Stimulated activated CD4-positive, alpha-beta T cell treated with anti-CD3 and anti-CD28 coated beads, Interleukin-15, amount 100 ng/mL, for 48 hours (primary cell): Measurements from ENCODE around the gene MYRF.

Experiments used
- DNase-seq, 2 donors: peaks; one replicate each; pipeline ENCODE4 v3.0.0-alpha.2; 2020; ENCODE audit warnings: low read depth in 2 of 2

Gene MYRF

GRCh38 chr11:61752117-61752924, at the start of gene MYRF:
MYRF (plus strand) TSS chr11:61752636; CDS start chr11:61752745, 109 bp downstream.
- DNase-seq: peak in 1 of 2 donors; percentile 44

GRCh38 chr11:61702701-61703312, 49.6 kb upstream of the MYRF start:
- no peak for DNase-seq

- DNase-seq: no peak
These were observed 47.6 kb upstream of the MYRF start for GRCh38 chr11:61704838-61705237.

- DNase-seq: no peak
These were observed 45.7 kb upstream of the MYRF start for GRCh38 chr11:61706452-61707400.

GRCh38 chr11:61707574-61707973, 44.9 kb upstream of the MYRF start:
- DNase-seq: no peak

GRCh38 chr11:61709110-61709509, 43.3 kb upstream of the MYRF start:
- no peak for DNase-seq

GRCh38 chr11:61709572-61709971, 42.9 kb upstream of the MYRF start:
- DNase-seq: no peak

- DNase-seq: no peak
These were observed 42.4 kb upstream of the MYRF start for GRCh38 chr11:61710019-61710418.

- DNase-seq: no peak
These were observed 41.4 kb upstream of the MYRF start for GRCh38 chr11:61711037-61711436.

GRCh38 chr11:61711498-61711897, 40.9 kb upstream of the MYRF start:
- DNase-seq: no peak

GRCh38 chr11:61712314-61712713, 40.1 kb upstream of the MYRF start:
- no peak for DNase-seq

- no peak for DNase-seq
These were observed 39.6 kb upstream of the MYRF start for GRCh38 chr11:61712846-61713245.

- no peak for DNase-seq
These were observed 39.0 kb upstream of the MYRF start for GRCh38 chr11:61713464-61713863.

GRCh38 chr11:61713906-61714305, 38.5 kb upstream of the MYRF start:
- no peak for DNase-seq

- no peak for DNase-seq
These were observed 38.1 kb upstream of the MYRF start for GRCh38 chr11:61714316-61714715.

- DNase-seq: no peak
These were observed 37.5 kb upstream of the MYRF start for GRCh38 chr11:61714916-61715315.

- DNase-seq: no peak
These were observed 36.6 kb upstream of the MYRF start for GRCh38 chr11:61715867-61716266.

GRCh38 chr11:61716478-61717285, 35.8 kb upstream of the MYRF start:
- DNase-seq: no peak

- no peak for DNase-seq
These were observed 35.0 kb upstream of the MYRF start for GRCh38 chr11:61717286-61718033.

GRCh38 chr11:61718046-61718531, 34.3 kb upstream of the MYRF start:
- DNase-seq: no peak
